ENCODE data around the gene KRT75.

Gene KRT75

DNA sequence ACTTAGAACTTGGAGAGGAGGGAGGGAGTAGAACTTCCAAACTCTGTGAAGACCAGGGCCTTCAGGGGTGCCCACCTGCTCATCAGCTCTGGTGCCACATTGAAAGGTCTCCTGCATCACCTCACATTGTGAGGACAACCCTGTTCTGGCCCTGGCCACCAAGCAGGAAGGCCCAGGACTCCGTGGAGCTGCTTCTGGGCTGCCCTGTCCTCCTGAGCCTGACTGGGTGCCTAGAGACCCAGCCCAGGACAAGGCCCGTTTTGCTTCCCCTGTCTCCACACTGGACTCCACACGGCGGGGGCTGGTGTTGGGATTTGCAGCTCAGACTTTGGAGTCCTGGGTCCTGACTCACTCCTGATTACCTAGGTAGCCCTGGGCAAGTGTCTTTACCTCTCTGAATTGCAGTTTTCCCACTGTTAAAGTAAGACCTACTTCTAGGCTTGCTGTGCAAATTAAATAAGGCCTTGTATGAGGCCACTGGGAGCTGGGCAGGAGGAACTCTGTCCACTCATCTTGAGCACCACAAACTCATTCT, 15.5 kb downstream of the KRT75 start:
- no peak for DNase-seq (ENCODE audit: insufficient read length, low spot score)
- FAIRE-seq, result no peak
- TF ChIP-seq, protein P1, sequence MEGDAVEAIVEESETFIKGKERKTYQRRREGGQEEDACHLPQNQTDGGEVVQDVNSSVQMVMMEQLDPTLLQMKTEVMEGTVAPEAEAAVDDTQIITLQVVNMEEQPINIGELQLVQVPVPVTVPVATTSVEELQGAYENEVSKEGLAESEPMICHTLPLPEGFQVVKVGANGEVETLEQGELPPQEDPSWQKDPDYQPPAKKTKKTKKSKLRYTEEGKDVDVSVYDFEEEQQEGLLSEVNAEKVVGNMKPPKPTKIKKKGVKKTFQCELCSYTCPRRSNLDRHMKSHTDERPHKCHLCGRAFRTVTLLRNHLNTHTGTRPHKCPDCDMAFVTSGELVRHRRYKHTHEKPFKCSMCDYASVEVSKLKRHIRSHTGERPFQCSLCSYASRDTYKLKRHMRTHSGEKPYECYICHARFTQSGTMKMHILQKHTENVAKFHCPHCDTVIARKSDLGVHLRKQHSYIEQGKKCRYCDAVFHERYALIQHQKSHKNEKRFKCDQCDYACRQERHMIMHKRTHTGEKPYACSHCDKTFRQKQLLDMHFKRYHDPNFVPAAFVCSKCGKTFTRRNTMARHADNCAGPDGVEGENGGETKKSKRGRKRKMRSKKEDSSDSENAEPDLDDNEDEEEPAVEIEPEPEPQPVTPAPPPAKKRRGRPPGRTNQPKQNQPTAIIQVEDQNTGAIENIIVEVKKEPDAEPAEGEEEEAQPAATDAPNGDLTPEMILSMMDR (IDR thresholded peaks at IDR 0.05; ENCODE audit: insufficient read depth, missing control alignments), result no peak

DNA sequence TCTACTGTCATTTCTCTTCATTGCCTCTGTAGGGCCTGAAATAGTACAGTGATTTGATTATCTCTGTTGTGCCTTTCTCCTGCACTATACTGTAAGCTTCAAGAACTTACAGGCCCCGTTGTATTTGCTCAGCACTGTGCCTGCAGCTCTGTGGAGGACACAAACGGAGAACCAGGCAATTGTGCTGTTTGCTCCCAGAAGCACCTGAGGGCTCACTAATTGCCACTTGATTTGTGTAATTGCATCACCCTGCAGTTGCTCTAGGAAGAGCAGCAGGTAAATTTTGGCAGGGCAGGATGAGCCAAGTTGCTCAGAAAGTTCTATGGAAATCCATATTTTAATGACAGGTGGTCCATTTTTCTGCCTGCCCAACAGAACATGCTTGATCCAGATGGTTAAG, 16.4 kb downstream of the KRT75 start:
- no peak for DNase-seq (ENCODE audit: insufficient read length, low spot score)
- no peak for FAIRE-seq
- TF ChIP-seq, protein P1 (IDR thresholded peaks at IDR 0.05; ENCODE audit: insufficient read depth, missing control alignments), result no peak

DNA sequence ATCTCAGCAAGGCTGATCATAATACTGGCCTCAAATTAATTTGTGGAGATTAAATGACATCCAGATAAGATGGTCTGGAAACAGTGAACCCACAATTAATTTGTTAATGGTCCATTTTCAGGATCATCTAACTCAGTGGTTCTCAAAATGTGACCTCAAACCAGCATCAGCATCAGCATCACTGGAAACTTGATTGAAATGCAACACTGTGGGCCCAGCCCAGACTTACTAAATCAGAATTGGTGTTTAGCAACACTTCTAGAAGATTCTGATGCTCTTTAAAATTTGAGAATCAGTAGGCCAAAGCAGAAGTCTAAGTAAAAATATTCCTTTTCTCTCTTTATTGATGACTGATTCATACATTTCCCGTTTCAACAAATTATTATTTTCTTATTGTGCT, 17.4 kb downstream of the KRT75 start:
- TF ChIP-seq, protein P1 (IDR thresholded peaks at IDR 0.05; ENCODE audit: insufficient read depth, missing control alignments), result no peak
- no peak for FAIRE-seq
- no peak for DNase-seq (ENCODE audit: insufficient read length, low spot score)

DNA sequence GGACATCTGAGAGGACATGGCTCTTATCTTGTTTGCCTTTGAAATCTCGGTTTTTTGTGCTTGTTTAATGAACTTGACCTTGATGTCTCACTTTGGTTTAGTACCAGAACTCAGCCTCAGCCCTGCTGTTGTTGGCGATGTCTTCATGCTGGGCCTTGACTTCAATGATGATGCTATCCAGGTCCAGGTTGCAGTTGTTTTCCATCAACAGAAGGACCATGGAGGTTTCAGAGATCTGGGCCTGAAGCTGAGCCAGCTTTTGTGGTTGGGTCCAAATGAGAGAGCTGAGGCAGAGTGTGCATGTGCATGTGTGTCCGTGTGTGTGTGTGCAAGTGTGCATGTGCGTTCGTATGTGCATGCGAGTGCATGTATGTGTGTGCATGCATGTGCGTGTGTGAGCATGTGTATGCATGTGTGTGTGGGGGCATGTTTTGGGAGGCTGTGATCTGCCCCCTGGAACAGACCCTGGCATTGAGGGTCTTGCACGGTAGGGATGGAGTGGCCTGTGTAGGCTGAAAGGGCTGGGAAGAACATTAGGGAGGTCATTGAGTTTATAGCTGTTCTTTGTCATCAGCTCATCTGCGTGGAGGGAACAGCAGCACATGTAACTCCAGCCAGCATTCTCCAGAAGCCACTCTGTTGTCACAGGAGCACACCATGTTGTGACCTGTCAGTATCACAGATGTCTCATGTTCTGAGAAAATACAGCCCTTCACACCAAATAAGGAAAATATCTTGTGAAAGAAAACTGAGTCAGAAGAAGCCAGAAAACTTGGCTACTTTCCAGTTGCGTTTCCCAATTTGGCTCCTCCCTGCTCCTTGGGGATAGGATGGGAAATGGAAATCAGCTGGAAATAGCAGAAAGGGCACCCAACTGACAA, 18.1 kb downstream of the KRT75 start:
- FAIRE-seq (no peak), DNase-seq (ENCODE audit: insufficient read length, low spot score) (no peak)
- TF ChIP-seq, protein P1 (IDR thresholded peaks at IDR 0.05; ENCODE audit: insufficient read depth, missing control alignments), result no peak

DNA sequence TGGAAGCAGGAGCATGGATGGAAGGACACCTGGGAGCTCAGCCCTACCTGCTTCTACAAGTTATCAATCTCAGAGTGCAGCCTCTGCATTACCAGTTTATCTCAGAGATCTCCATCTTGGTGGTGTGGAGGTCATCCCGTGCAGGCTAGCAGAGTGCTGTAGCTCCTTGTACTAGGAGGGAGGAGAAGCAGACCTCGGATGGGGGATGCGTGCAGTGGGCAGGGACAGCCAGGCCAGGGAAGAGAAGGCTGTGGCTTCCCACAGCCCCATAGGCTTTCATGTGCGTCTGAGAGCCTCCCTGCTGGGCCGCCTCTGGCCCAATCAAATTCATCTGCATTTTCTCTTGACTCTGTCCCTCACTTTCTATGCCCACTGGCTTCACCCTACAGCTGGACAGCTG, 19.2 kb downstream of the KRT75 start:
- DNase-seq (ENCODE audit: insufficient read length, low spot score), result no peak
- TF ChIP-seq, protein P1 (IDR thresholded peaks at IDR 0.05; ENCODE audit: insufficient read depth, missing control alignments), result no peak
- no peak for FAIRE-seq

DNA sequence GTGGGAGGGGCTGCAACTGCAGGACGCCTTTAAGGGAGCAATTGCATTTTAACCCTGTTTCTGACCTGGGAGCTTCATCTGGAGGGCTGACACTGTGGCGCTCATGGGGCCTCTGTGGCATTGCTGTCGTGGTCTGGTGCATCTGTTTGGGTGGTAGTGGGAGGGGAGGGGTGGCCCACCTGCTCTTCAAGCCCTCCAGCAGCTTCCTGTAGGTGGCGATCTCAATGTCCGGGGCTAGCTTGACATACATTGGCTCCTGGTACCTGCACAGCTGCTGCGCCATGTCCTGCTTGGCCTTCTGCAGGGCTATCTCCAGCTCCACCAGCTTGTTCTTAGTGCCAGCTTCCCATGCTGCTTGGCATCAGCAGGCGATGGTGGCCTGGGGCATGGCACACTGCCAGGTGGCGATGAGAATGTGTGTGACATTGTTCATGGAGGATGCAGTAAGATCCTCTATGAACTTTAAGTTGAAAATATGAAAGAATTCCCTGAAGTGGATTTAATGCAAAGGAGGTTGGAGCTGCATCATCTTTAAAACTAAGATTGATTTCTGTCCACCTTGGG, 20.3 kb downstream of the KRT75 start:
- DNase-seq (ENCODE audit: insufficient read length, low spot score), result no peak
- FAIRE-seq, result no peak
- TF ChIP-seq, protein P1 (IDR thresholded peaks at IDR 0.05; ENCODE audit: insufficient read depth, missing control alignments), result no peak

DNA sequence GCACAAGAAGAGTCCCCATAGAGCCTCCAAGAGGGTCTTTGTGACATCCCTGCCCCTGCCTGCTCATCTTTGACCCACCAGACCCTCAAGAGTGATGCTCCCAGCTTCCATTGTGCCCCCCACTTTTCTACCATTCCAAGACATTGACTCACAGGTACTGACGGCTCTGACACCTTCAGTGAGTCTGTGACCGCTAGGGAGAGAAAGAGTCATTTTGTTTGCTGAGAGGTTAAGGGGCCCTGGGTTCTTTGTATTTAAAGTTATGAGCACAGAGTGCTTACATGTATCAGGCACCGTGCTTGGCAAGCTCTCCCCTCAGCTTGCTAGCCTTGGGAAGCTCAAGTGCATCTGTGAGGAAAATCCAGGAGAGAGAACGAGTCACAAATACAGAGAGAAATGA, 21.0 kb downstream of the KRT75 start:
- no peak for FAIRE-seq
- no peak for DNase-seq (ENCODE audit: insufficient read length, low spot score)
- TF ChIP-seq, protein P1 (IDR thresholded peaks at IDR 0.05; ENCODE audit: insufficient read depth, missing control alignments), result no peak
